Breast epithelium (tissue), 3 donors: Measurements from ENCODE around the gene ULK4.

Source experiments
- CTCF ChIP-seq, 3 donors: fragments of 450-650 bp; IDR thresholded peaks; one replicate each; pipeline ENCODE4 v1.5.1; 2016 to 2017; ENCODE audit warnings: antibody characterized with exemption in 3 of 3, mild to moderate bottlenecking in 3 of 3, moderate library complexity in 3 of 3
- POLR2AphosphoS5 ChIP-seq, 3 donors: sonication (generic); formaldehyde crosslinking; IDR thresholded peaks; one replicate each; pipeline ENCODE4 v1.6.1; 2017; ENCODE audit warnings: antibody characterized with exemption in 3 of 3

- TF ChIP-seq CTCF (IDR thresholded peaks at IDR 0.05), result no peak
- TF ChIP-seq POLR2AphosphoS5 (IDR thresholded peaks at IDR 0.05), result no peak
Measured at GRCh38 chr3:41419809-41420208, 542.1 kb downstream of the ULK4 start.
